SHP77 treated with DMSO at 0.1 percent for 48 hours (cell line): ENCODE results near the gene DMD.
A peak's percentile ranks its signal among the peaks of the same experiment; 100 is the strongest.

Experiments used
- DNase-seq: peaks from one replicate; lab custom pipeline; 2025; lab: John Stamatoyannopoulos, UW

DMD gene

GRCh38 chrX:33032700-33033099 lies 178.6 kb downstream of the DMD start:
- DNase-seq: no peak

- DNase-seq: no peak
Observed at GRCh38 chrX:33014949-33015348, 196.4 kb downstream of the DMD start.

GRCh38 chrX:33014086-33014485 lies 197.3 kb downstream of the DMD start:
- no peak for DNase-seq

- DNase-seq: no peak
Observed at GRCh38 chrX:33001107-33001506, 210.2 kb downstream of the DMD start.

GRCh38 chrX:32998776-32999175 lies 212.6 kb downstream of the DMD start:
- no peak for DNase-seq

- DNase-seq: no peak
Observed at GRCh38 chrX:32995427-32995826, 215.9 kb downstream of the DMD start.

GRCh38 chrX:32987142-32987541 lies 224.2 kb downstream of the DMD start:
- DNase-seq: no peak

GRCh38 chrX:32985544-32985943 lies 225.8 kb downstream of the DMD start:
- no peak for DNase-seq

GRCh38 chrX:32966821-32967355 lies 244.5 kb downstream of the DMD start:
- DNase-seq: no peak

GRCh38 chrX:32954125-32954524 lies 257.2 kb downstream of the DMD start:
- DNase-seq: no peak

- DNase-seq: no peak
Observed at GRCh38 chrX:32948130-32948529, 263.2 kb downstream of the DMD start.

GRCh38 chrX:32937043-32937442 lies 274.3 kb downstream of the DMD start:
- DNase-seq: no peak

- no peak for DNase-seq
Observed at GRCh38 chrX:32933548-32933947, 277.8 kb downstream of the DMD start.

- DNase-seq: no peak
Observed at GRCh38 chrX:32929040-32929439, 282.3 kb downstream of the DMD start.

GRCh38 chrX:32896088-32896487 lies 315.3 kb downstream of the DMD start:
- DNase-seq: peak; percentile 34

GRCh38 chrX:32894679-32895078 lies 316.7 kb downstream of the DMD start:
- DNase-seq: no peak

- no peak for DNase-seq
Observed at GRCh38 chrX:32893751-32894150, 317.6 kb downstream of the DMD start.

- DNase-seq: no peak
Observed at GRCh38 chrX:32877592-32877991, 333.8 kb downstream of the DMD start.

GRCh38 chrX:32874839-32875238 lies 336.5 kb downstream of the DMD start:
- DNase-seq: no peak

GRCh38 chrX:32873786-32874185 lies 337.6 kb downstream of the DMD start:
- no peak for DNase-seq

- no peak for DNase-seq
Observed at GRCh38 chrX:32871636-32872035, 339.7 kb downstream of the DMD start.

GRCh38 chrX:32868524-32868895 lies 342.8 kb downstream of the DMD start:
- no peak for DNase-seq

GRCh38 chrX:32867781-32868523 lies 343.4 kb downstream of the DMD start:
- DNase-seq: no peak

GRCh38 chrX:32852203-32852602 lies 359.1 kb downstream of the DMD start:
- DNase-seq: no peak
